AG04449 (cell line): Measurements from ENCODE around the gene CSGALNACT2.
A peak's percentile ranks its signal among the peaks of the same experiment; 100 is the strongest.

Source experiments
- CTCF ChIA-PET: fragments of 350-600 bp; formaldehyde crosslinking; extraction: SDS; loops from one replicate; lab custom pipeline; 2021; ENCODE audit warnings: antibody characterized with exemption; lab: Yijun Ruan, JAX
- POLR2A ChIA-PET: fragments of 400-600, 350-600 bp; formaldehyde crosslinking; extraction: SDS; loops from one replicate; lab custom pipeline; 2020; ENCODE audit warnings: antibody characterized with exemption, inconsistent platforms; lab: Yijun Ruan, JAX
- DNase-seq: peaks from one replicate; pipeline ENCODE4 v3.0.0-alpha.2; 2010; ENCODE audit warnings: low read depth, low spot score
- H3K4me3 ChIP-seq: 2 replicates; pipeline ENCODE4 v1.5.1; 2011; ENCODE audit warnings: low read depth, mild to moderate bottlenecking, control low read depth, low read length
- TF ChIP-seq, protein P1 (sequence below): IDR thresholded peaks from one replicate; pipeline ENCODE4 v1.5.1; 2011; ENCODE audit warnings: mild to moderate bottlenecking, moderate library complexity, low read length, control low read depth, inconsistent platforms; ENCODE audit not compliant: insufficient read depth; ENCODE audit errors: missing control alignments

CSGALNACT2 gene

DNA sequence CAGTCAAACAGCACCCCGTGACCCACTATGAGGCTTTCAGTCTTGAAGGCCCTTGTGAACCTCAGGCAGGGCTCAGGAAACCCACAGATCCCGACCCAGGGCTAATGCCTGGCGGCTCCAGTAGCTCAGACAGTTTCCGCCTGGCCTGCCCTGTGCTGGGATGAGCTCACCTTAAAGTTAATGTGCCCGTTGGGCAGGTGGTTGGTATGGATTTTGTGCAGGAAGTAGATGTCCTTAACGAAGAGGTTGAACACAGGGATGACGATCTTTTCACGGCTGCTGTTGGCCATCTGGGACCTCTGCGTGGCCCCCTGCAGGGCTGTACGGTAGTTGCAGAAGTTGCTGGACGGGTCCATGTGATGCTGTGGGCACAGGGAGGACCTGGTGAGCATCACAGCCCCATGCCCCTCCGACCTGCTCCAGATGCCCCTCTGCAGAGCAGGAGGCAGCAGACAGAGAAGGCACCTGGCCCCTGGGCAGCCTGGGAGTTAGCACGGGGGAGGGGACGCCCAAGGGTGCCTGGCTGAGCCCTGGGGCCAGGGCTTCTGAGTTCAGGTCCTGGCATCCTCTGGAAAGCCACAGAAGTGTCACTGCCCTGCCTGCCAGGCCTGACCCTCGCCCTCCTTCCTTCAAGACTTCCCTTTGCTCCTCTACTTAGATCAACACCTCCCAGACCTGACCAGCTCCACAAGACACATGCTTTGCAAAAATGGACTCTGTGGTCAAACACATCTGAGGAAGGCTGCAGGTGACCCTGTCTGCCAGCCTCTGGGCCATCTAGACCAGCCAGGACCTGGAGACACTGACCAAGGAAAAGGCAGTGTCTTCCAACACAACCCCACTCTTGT is 59.8 kb downstream of the CSGALNACT2 start:
- TF ChIP-seq, protein P1, sequence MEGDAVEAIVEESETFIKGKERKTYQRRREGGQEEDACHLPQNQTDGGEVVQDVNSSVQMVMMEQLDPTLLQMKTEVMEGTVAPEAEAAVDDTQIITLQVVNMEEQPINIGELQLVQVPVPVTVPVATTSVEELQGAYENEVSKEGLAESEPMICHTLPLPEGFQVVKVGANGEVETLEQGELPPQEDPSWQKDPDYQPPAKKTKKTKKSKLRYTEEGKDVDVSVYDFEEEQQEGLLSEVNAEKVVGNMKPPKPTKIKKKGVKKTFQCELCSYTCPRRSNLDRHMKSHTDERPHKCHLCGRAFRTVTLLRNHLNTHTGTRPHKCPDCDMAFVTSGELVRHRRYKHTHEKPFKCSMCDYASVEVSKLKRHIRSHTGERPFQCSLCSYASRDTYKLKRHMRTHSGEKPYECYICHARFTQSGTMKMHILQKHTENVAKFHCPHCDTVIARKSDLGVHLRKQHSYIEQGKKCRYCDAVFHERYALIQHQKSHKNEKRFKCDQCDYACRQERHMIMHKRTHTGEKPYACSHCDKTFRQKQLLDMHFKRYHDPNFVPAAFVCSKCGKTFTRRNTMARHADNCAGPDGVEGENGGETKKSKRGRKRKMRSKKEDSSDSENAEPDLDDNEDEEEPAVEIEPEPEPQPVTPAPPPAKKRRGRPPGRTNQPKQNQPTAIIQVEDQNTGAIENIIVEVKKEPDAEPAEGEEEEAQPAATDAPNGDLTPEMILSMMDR: peak; percentile 59
- ChIA-PET POLR2A (no interaction called here), CTCF (no interaction called here)
- H3K4me3 ChIP-seq: no peak overlapping the region
- DNase-seq: no peak

DNA sequence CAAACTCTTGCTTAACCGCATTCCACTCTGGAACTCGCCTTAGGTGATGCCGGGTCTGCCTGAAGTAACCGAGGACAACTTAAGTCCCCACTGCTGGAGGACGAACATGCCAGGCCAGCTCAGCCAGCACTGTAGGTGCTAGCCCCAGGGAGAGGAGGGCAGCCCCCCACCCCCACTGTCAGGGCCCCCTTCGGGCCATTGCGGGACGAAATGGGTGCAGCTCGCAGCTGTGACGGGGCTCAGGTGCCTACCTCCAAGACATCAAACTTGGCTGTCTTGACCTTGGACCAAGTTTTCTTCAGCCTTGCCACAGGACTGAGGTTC is 60.4 kb downstream of the CSGALNACT2 start:
- POLR2A ChIA-PET: no interaction called here
- H3K4me3 ChIP-seq: no peak overlapping the region
- TF ChIP-seq, protein P1: no peak
- no peak for DNase-seq
- CTCF ChIA-PET: no interaction called here

DNA sequence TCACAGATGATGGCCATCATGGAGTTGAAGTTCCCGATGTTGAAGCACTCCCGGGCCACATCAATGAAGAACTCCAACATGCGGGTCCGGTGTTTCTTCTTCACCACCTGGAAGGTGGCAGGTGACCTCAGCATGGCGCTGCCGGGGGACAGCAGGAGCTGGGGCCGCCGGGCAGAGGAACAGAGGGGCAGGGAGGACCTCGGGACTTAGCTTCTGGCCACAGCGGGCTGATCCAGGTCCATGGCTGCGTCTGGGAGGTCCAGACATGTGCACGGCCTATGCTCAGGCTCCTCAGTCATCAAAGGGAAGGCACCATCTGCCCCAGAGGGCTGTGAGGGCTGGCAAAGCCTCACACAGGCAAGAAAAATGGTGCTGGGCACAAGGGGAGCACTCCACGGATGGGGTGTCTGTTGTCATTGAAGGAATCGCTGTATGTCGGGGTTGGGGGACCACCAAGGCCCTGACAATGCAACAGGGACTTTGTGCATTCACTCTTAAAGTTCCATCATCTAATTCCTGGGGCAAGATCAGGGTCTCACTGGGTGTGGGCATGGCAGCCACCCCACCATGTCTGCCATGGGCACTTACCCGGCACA is 60.9 kb downstream of the CSGALNACT2 start:
- TF ChIP-seq, protein P1: no peak
- ChIA-PET CTCF (no interaction called here), POLR2A (no interaction called here)
- no peak for DNase-seq
- no peak overlapping the region for H3K4me3 ChIP-seq

DNA sequence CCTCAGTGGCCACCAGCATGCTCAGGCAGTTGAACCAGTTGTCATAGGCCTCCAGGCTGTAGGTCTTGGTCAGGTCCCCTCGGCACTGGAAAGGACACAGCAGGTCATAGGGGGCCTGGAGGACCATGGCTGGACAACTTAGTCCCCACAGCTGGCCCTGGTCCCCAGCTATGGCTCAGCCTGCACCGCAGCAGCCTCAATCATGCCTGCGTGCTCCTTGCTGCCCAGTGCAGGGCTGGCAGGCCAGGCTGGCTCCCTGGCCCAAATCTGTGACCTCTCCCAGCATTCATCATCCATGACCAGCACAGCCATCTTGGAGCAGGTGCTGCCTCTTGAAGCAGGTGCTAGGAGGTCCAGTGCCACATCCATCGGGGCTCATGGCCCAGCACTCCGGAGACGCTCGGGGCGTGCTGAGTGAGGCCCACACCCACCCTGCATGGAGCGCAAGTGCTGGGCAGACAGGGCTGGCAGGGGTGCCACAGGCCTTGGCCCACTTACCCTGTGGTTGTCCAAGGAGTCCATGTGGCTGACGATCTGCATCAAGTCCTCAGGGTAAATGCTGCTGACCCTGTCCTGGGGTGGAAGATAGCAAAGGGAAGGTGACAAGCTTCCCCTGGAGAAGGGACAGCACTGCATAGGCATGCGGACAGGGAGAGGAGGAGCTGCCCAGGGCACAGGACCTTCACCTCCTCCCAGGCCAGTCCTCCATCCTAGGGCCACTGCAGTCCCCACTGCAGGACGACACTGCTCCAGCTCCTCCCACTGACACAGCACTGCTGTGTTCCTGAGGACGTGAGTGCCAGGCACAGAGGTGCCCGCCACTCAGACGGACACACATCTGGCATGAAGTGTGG is 61.7 kb downstream of the CSGALNACT2 start:
- no peak for DNase-seq
- TF ChIP-seq, protein P1: no peak
- POLR2A ChIA-PET: no interaction called here
- H3K4me3 ChIP-seq: no peak overlapping the region
- CTCF ChIA-PET: interaction anchor here (1.0 to 7.3 kb wide), 2 partner anchors 8 to 13 kb away, joined by 3 to 83 read pairs; no protein-coding TSS in a partner anchor

DNA sequence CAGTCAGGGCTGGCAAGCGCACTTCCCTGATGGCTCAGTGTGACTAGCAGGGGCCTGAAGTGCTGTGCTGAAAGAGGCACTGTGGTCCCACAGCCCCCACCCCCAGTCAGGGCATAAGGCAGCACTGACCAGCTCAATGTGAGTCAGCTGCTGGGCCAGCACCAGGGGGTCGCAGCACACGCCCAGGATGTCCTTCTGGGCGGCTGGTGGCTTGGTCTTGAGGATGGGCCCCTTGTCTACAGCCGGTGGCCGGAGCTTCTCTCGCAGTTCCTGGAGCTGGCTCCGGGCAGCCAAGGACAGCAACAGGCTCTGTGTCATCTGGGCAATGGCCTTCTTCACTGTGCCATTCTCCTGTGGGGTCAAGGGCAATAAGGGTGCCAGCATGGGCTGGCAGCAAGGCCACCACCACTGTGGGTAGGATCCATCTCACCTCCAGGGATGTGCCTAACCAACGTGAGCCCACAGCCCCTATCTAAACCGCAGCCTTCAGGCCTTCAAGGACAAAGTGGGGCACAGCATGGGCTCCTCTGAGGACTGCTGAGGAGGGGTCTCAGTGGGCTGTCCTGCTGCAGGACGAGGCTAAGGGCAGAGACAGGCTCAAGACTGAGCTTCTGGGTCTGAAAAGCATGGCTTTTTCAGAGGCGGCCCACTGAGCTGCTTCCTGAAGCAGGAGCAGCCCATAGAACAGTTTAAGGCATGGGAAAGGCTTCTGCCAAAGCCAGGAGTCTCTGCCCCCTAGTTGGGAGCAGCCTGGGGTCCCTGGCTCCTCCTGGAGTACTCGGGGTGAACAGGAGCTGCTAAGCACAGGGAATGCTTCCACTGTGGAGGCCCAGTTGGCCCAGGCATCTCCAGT is 62.5 kb downstream of the CSGALNACT2 start:
- no peak for DNase-seq
- ChIA-PET CTCF (interaction anchor here (1.0 to 7.3 kb wide), 4 partner anchors 9 to 14 kb away, joined by 3 to 83 read pairs (median 42); no protein-coding TSS in a partner anchor), POLR2A (no interaction called here)
- TF ChIP-seq, protein P1: no peak
- H3K4me3 ChIP-seq: no peak overlapping the region
